GM19043 (cell line): Measurements from ENCODE around the gene PALLD.
A peak's percentile ranks its signal among the peaks of the same experiment; 100 is the strongest.

Source experiments
- ATAC-seq: cut with Tn5 transposase; IDR thresholded peaks from one replicate; pipeline ENCODE4 v1.9.1; 2021; ENCODE audit warnings: low read depth; ENCODE audit not compliant: unreplicated experiment

The PALLD gene

DNA sequence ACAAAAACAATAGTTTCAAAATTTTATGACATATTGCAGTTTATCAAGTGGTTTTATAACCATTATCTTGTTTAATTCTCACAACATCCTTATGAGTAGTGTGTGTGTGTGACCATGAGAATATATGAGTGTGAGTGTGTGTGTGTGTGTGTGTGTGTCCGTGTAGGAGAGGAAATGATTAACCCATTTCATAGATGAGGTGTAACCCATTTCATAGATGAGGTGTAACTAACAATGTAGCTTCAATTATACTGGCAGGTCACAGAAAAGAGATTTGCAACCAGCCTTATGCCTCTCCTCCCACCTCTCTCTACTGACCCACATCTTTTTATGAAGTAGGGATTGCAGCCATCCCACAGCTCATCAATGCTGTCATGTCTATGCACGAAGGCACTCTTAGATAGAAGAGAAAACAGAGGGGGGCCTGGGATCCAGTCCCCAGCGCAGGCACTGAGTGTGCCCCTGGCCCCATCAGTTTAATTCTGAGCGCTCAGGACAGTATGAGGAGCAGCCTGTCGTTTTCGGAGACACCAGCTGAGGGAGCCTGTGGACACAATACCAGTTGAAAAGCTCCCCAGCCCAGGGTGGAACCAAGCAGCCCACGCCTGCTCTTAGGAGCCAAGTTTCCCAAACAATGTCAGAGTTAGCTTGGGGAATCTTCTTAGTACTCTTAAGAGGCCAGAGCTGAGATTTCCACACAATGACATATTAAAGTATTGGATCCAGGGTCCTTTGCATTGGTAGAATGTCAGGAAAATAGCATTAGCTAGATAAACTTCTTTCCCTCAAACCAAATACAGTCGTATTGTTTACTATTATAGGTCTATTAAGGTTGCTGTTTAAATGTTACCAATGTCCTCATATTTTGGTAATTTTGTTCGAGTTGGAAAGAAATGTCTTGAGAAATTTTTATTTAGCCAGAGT, 88.6 kb downstream of the PALLD start:
- peak; percentile 72 for ATAC-seq

DNA sequence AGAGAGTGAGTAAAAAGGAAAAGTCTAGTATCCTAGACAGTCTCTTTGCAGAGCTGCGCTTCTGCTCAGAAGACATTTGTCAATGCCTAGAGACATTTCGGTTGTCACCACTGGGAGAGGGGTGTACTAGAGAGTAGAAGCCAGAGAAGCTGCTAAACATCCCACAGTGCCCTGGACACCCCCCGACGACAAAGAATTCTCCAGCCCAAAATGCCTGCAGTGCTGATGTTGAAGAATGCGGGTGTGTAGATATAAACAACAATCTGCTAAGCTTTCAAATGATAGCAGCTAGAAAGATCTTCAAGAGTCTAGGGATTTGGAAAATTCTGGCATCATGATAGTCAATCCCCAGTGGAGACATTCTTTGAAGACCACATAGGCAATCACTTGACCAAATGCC, 90.1 kb downstream of the PALLD start:
- ATAC-seq, result no peak

DNA sequence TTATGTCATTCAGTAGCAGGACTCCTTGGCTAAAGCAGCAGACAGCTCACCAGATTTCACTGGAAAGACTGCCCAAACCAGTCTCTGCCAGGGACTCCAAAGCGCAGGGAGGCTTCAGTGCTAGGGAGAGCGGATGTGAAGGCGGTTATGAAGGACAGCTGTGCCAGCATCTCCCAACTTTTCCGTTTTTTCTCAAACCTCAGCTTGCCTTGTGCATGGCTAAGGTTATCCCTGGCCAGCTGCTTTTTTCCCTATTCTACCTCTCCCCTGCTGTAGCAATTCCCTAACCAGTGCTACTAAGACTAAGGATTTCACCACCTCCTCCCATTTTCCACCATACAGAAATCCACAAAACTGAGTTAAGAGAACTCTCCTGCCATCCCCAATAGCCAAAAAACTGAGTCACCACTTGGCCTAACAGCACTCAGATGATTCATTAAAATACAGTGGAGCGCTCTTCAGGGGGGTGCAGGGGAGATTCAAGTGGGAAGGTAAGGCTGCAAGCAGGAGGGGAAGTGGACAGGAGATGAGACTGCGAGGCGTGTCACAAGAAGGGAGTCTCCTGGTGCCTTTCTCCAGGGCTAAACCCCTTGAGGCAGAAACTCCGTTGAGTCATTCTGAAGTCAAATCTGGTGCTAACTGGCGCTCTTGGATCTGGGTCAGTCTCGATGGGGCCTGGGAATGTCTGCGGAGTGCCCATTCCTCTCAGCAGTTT, 90.7 kb downstream of the PALLD start:
- no peak for ATAC-seq

DNA sequence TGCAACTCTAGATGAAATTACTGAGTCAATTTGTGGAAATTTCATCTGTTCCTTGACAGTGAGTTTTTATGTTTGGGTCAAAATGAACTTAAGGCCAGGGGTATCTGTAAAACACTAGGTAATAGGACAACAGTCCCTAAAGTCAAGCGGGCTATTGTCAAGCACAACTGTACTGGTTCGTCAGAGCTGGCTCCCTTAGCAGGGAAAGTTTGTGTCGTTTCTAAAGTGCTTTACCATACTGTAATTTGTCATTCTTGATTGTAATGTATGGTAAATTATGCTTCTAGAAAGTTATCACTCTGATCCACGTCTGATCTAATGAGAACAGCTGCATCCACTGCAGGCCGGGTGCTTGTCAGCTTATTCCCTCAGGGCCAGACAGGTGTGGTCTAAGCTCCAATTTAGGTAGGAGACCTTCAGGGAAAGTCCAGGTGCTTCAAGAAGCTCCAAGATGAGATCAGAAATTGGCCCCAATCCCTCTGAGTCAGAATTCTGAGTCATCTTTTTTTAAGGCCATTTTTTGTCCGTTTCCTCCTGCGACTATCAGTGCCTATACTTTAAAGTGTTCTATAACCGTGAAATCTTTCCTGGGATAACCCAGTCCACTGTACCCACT, 92.2 kb downstream of the PALLD start:
- no peak for ATAC-seq

DNA sequence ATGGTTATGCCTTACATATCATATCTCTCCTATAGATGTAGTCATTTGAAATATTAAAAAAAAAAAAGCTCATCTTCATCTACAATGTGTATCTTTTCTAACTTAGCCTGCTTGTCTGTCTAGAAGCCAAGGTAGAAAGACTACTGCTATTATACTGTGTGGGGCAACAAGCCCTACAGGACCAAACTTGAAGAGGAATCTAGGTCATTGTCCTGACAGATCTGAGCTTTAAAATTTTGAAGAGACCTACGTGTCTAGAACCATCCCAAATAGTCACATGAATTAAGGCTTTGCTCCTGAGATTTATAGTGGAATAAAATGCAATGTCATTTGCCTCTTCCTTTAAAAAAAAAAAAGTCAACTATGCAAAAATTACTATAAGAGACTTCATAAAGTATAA, 95.8 kb downstream of the PALLD start:
- no peak for ATAC-seq

DNA sequence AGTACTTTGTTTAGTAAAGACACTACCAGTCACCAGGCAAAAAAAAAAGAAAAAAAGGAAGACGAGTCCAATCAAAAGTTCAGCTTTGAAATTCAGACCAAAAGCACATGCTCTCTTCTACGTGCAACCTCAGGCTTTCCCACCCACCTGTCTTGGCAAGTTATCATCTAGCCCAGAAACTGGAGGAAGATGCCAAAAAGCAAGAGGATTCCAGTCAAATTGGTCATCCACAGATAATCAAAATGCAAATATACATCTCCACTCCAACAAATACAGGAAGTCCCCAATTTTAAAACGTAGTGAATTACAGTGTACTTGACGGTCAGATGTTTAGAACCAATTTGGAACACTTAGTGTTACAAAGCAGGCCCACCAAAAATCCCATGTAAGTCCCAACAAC, 96.5 kb downstream of the PALLD start:
- no peak for ATAC-seq

DNA sequence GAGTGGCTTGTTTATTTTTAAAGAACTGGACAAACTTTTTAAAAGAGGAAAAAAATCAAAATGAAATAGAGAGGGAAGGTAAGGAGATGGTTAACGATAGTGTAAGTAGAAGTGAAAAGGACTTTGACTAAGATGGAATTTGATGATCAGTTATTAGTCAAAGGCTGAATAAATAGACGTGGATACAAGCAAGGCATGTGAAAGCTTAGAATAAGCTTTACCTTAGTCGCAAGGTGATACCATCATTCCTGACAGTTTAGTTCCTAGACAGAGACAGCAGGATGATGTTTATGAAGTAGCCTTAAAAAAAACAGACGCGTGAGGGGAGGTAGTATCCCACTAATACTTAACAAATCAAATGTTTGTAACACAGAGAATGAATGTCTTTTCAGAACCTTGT, 97.3 kb downstream of the PALLD start:
- ATAC-seq, result no peak

DNA sequence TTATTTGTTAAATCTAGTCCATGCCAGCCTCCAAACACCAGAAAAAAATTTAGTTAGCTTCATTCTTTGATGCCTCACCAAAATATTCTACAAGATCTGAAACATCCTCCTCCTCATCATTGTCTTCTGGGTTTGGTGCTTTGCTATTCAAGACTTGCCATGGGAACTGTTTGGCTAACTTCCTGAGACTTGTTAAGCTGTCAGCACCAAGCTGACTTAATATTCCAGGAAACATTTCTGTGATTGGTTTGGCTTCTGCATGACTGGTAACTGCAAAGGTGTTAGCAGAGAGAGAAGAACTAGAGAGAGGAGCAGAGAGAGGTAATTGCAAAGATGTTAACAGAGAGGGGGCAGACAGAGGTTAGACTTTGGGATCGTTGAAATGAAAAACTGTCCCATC, 101.3 kb downstream of the PALLD start:
- ATAC-seq, result no peak

DNA sequence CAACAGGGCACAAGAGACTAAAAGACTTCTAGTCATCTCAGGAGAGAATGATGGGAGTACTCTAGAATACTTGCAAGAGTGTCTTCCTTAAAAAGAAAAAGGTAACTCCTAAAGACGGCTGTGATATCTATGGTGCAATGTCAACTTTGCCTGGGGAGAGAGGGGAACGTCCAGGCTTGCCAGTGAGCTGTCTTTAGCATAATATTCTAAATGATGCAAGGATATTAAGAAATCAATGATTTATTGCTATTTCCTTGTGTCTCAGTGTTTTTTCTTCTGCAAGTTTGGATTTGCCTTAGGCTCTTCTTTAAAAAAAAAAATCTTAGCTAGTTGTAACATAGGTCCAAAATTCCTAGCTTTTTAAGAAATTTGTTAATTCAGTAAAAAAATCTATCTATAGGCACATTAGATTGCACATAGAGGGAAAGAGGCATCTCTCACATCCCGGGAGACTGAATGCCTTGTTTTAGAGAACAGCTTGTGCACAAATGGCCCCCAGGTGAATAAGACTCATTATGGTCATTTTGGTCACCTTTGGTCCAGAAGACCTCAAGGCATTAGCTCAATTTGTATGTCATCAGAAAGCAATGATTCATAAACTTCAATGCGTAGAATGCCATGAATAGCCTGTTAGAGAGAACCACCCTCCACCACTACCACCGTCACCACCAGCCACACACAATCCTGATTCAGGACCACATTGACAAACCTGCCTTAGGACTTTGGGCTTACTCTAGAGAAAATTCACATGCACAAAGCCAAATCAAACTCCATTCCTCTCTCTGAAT, 104.1 kb downstream of the PALLD start:
- ATAC-seq, result no peak

DNA sequence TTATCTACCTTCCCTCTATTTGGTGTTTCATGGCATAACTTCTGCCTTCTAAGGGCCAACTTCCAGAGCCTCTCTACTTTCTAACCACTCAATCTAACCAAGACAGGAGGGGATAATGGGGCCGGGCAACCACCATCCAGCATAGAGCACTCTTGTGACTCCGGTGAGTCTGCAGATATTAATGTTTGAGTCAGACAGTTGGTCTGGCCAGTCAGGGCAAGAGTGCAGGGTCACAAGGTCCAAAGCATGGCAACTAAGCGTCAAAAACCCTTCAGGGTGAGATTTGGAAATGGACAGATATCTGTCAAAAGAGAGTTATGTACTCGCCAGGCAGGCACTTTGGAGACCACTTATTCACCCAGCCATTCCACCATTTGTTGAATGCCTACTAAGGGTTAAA, 105.0 kb downstream of the PALLD start:
- no peak for ATAC-seq

DNA sequence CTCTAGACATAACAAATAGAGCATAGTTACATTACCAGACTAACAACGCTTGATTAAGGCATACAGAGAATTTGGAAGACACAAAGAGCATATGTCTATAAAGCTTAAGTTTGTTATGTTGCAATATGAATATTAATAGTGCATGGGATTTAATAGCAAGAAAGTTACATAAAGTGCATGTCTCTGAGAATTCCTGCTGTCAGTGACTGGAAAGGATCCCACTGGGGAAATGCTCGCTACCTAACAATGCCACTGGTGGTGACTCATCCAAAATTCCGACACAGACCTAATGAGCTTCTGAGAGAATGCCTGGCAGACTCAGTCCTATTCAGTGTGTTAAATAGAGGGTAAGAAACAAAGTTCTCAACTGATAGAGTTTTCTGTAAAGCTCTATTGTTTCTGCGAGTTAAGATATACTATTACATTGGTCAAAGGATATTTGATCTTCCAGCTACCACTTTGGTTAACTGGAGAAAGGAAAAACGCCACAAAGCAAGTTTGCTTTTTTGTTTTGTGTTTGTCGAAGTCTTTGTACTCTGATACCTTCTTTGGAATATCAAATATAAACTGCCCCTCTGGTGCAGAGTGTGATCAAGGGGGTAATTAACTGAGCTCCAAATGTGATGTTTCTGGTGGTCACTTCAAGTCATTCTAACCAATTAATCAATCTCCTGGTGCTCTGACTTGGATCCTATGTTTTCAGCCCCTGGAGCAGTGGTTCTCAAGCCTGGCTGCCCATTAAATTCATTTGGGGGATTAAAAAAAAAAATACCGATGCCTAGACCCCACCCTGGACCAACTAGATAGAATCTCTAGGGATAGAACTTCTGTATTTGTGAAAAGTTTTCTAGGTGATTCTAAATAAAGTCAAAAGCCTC, 107.9 kb downstream of the PALLD start:
- no peak for ATAC-seq

DNA sequence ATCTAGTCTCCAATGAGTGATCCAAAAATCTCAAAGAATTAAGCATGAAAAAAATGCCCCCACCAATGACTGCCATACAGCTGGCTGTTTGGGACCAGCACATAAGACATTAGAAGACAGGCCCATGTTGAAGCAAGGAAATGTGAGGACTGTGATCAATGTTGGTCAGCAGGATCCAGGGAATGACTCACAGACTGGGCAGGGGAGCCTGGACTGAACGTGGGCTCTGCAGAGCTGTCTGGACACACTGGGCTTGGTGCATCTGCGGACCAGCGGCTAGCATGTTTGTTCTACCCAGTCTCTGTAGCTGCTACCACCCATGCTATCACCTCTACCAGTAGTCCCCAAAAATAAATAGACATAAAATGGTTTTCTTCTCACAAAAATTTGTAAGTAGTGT, 108.6 kb downstream of the PALLD start:
- ATAC-seq, result no peak

DNA sequence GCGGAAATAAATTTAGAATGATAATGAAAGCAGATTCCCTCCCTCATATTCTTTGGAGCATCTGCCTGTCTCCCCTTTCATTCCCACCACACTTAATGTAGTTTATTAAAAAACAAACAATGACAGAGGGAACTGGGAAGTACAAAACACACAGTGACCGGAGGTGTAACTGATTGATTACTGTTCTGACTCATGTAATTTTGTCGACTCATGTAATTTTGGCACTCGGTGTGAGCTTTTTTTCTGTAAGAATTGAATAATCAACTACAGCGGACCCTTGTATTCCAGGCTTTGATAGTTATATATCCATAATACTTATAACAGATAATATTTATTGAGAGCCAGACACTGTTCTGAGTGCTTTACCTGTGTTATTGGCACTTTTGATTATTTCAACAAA, 110.4 kb downstream of the PALLD start:
- ATAC-seq, result no peak

DNA sequence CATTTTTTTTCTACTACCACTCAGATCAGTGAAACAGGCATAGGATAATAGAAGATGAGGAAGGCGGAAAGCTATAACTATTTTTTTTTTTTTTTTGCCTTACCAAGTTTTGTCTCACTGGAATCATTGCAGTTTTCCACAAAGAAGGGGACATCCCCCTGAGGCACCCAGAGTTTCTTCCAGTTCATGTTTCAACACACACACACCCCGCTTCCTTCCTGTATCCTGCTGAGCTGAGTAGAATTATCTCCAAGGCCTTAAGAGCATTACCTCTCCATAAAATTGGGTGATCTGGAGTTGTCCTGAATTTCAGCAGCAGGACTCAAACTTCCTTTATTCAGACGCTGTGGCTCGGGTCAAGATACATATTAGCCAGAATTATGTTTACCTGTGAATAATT, 111.9 kb downstream of the PALLD start:
- ATAC-seq, result no peak

DNA sequence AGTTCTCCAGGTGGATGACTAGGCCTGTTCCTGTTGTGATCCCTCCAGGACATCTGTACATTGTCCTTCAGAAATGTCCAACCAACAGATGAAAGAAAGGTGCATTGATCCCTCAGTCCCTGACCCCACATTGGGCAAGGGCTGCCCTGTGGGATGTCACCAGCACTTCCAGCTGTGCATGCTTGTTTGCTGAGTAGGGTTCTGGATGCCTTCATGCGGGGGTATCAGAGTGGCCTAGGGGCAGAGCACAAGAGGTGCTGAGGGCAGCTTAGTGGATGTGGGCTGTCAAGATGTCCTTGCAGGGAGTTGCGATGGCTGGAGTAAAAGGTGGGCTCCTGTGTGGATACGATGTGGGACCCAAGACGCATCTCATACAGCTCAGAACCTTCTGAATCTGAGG, 112.5 kb downstream of the PALLD start:
- ATAC-seq, result no peak

DNA sequence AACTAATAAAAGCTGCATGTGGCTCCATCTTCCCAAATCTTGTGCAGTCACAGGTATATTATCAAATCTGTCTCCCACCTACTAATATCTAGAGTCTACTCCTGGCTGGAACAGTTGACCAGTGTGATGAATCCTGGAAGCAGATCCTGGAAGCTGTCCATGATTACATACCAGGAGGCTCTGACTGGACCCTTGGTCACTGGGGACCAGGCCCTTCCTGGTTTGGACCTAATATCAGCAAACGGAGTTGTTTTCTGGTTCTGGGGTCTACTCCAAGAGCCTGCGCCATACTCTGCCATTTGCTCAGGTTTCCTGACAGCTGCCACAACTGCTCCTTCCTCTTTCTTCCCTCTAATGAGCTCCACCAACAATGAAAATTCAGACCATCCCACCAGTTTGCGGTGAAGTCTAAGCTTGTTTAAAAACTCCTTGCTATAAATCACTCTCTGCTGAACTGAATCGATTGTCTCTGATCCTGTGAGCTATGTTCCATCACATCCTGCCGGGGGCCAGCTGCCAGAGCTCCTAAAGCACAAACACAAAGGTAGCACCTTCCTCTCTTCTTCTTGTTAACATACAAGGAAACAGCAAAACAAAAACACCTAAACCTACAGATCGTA, 114.2 kb downstream of the PALLD start:
- ATAC-seq, result no peak

DNA sequence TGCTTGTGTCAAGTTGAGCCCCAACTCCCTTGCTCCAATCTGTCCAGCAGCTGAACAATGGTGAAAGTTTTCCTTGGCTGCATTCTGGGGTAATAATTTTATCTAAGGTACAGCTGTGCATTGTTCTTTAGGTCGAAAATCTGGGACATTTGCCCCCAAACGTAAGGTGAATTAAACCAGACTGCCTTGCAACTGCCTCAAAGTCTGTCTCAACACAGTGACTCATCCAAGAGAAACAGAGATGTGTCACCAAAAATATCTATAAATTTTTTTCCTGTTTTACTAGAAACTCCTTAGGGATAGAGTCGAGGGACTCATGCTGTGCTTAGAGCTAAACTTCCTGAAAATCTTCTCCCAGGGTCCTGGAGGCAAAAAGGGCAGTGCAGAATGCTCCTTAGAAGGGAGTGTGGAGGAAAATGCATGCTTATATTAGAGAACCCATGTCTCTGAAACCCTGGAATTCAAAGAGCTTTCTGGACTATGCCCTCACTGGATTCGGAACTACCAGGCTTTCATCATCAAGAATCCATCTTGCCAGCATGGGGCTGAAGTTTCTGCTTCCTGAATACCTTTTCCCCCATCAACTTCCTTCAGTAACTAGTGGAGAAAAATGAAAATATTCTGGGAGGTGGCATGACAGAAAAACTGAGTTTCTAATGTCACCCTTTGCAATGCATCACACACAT, 115.7 kb downstream of the PALLD start:
- ATAC-seq, result no peak

DNA sequence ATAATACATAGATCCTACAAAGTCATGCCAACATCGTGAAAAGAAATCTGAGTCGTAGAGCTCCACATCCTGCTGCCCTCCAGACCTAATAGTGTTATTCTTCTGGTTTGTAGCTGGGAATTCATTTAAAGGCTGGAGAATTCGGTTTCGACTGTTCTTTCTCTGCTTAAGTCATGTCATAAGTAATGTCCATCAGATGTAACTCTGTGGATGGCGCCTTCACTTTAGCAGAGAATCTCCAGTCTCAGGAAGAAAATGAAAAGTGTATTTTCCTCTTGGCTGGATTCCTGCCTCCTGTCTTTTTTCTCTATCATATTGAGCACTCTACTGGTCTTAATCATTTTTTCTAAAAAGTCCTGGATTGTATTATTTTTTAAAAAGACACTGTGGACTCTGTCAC, 117.0 kb downstream of the PALLD start:
- no peak for ATAC-seq
